Trophoblast cell (in vitro differentiated cells and primary cell): Measurements from ENCODE around the gene DNMT3L.

Source experiments
- DNase-seq, 2 donors: peaks; one replicate each; pipeline ENCODE4 v3.0.0-alpha.2; 2016
- H2AFZ ChIP-seq: 2 replicates; pipeline ENCODE4 v1.6.1; 2013; ENCODE audit warnings: low read length, moderate library complexity, mild to moderate bottlenecking; ENCODE audit not compliant: insufficient read depth, poor library complexity
- H2AK5ac ChIP-seq: 2 replicates; pipeline ENCODE4 v1.6.1; 2013; ENCODE audit warnings: mild to moderate bottlenecking, low read length
- H2BK120ac ChIP-seq: 2 replicates; pipeline ENCODE4 v1.6.1; 2013; ENCODE audit warnings: low read length, mild to moderate bottlenecking, moderate library complexity; ENCODE audit not compliant: insufficient read depth, poor library complexity
- H2BK12ac ChIP-seq: 2 replicates; pipeline ENCODE4 v1.6.1; 2013; ENCODE audit warnings: mild to moderate bottlenecking, low read length, moderate library complexity
- H2BK5ac ChIP-seq: 2 replicates; pipeline ENCODE4 v1.6.1; 2013; ENCODE audit warnings: low read length, low read depth, moderate library complexity, mild to moderate bottlenecking; ENCODE audit not compliant: poor library complexity
- H3K14ac ChIP-seq: 2 replicates; pipeline ENCODE4 v1.6.1; 2013; ENCODE audit warnings: mild to moderate bottlenecking, low read length
- H3K18ac ChIP-seq: 2 replicates; pipeline ENCODE4 v1.6.1; 2013; ENCODE audit warnings: mild to moderate bottlenecking, low read length
- H3K23ac ChIP-seq: 2 replicates; pipeline ENCODE4 v1.6.1; 2013; ENCODE audit warnings: low read length
- H3K27ac ChIP-seq: 2 replicates; pipeline ENCODE4 v1.5.1; 2013; ENCODE audit warnings: low read depth, mild to moderate bottlenecking, inconsistent platforms, low read length, moderate library complexity
- H3K27me3 ChIP-seq: 2 replicates; pipeline ENCODE4 v1.6.1; 2013; ENCODE audit warnings: inconsistent platforms, mild to moderate bottlenecking, low read length, moderate library complexity; ENCODE audit not compliant: insufficient read depth
- H3K36me3 ChIP-seq, 2 experiments: 1 replicate in 1 of 2; 2 replicates in 1 of 2; pipeline ENCODE4 v1.6.1; 2013; ENCODE audit warnings: low read length in 2 of 2, mild to moderate bottlenecking in 2 of 2, moderate library complexity in 1 of 2; ENCODE audit not compliant: insufficient read depth in 2 of 2, control insufficient read depth in 1 of 2
- H3K4ac ChIP-seq: 2 replicates; pipeline ENCODE4 v1.6.1; 2013; ENCODE audit warnings: low read depth, mild to moderate bottlenecking, low read length, moderate library complexity
- H3K4me1 ChIP-seq, 2 experiments: 1 replicate in 1 of 2; 2 replicates in 1 of 2; pipeline ENCODE4 v1.6.1; 2013; ENCODE audit warnings: low read length in 2 of 2, mild to moderate bottlenecking in 2 of 2, moderate library complexity in 1 of 2; ENCODE audit not compliant: insufficient read depth in 2 of 2, control insufficient read depth in 1 of 2
- H3K4me2 ChIP-seq: 2 replicates; pipeline ENCODE4 v1.6.1; 2013; ENCODE audit warnings: inconsistent platforms, mild to moderate bottlenecking, low read length, moderate library complexity
- H3K4me3 ChIP-seq: 2 replicates; pipeline ENCODE4 v1.5.1; 2013; ENCODE audit warnings: mild to moderate bottlenecking, low read depth, low read length, inconsistent platforms
- H3K79me1 ChIP-seq: one replicate; pipeline ENCODE4 v1.6.1; 2013; ENCODE audit warnings: low read length
- H3K79me2 ChIP-seq: 2 replicates; pipeline ENCODE4 v1.6.1; 2013; ENCODE audit warnings: low read length, mild to moderate bottlenecking; ENCODE audit not compliant: control insufficient read depth, insufficient read depth, poor library complexity
- H3K9ac ChIP-seq: 2 replicates; pipeline ENCODE4 v1.6.1; 2013; ENCODE audit warnings: mild to moderate bottlenecking, low read length
- H3K9me3 ChIP-seq: 2 replicates; pipeline ENCODE4 v1.6.1; 2013; ENCODE audit warnings: low read depth, mild to moderate bottlenecking, control low read depth, inconsistent platforms, low read length; ENCODE audit not compliant: insufficient read depth
- H4K12ac ChIP-seq: 2 replicates; pipeline ENCODE4 v1.6.1; 2013; ENCODE audit warnings: low read depth, mild to moderate bottlenecking, low read length, moderate library complexity
- H4K8ac ChIP-seq: 2 replicates; pipeline ENCODE4 v1.6.1; 2013; ENCODE audit warnings: low read depth, mild to moderate bottlenecking, low read length, moderate library complexity
- H4K91ac ChIP-seq: one replicate; pipeline ENCODE4 v1.6.1; 2013; ENCODE audit warnings: low read depth, mild to moderate bottlenecking, low read length, moderate library complexity
- WGBS: extraction: QIAGEN DNeasy Blood & Tissue Kit; methylation state at CpG from one replicate; pipeline ENCODE4 v1.1.7; 2013; ENCODE audit warnings: missing lambda C conversion rate; ENCODE audit not compliant: insufficient read length, insufficient coverage; ENCODE audit errors: extremely low coverage; 5-methylcytosine and 5-hydroxymethylcytosine counted together

The DNMT3L gene

DNA sequence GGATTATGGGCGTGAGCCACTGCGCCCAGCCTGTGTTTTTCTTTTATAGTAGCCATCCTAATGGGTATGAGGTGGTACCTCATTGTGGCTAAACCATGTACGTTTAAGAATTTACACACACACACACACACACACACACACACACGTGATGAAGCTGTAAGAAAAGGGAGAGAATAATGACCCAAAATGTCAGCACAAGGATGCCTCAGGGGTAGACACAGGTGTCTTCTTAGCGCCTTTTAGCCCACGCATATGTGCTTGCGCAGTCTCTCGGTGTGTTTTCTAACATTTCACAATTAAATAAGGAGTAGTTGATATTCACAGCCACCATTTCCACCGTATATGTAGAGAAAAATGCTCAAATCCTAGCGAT is 37.4 kb upstream of the DNMT3L start:
- H3K4me3 ChIP-seq, result peak overlapping the region; percentile 87
- no peak overlapping the region for H4K12ac ChIP-seq
- no peaks in the 10 kb centered on the region for H3K9me3 ChIP-seq
- H3K14ac ChIP-seq, result no peak overlapping the region
- H3K27ac ChIP-seq, result peak overlapping the region; percentile 60
- no peak overlapping the region for H2BK5ac ChIP-seq
- H2BK12ac ChIP-seq, result no peak overlapping the region
- peak overlapping the region; percentile 71 for H3K4me2 ChIP-seq
- H3K9ac ChIP-seq, result no peak overlapping the region
- H3K18ac ChIP-seq, result no peak overlapping the region
- H3K27me3 ChIP-seq, result no peaks in the 10 kb centered on the region
- peak overlapping the region; percentile 27 for H4K91ac ChIP-seq
- DNase-seq, result peak in 1 of 2 donors; percentile 34
- no peak overlapping the region for H2BK120ac ChIP-seq
- peaks cover 9% of the 10 kb centered on the region in 2 experiments for H3K4me1 ChIP-seq
- H2AK5ac ChIP-seq, result no peak overlapping the region
- H4K8ac ChIP-seq, result no peak overlapping the region
- H2AFZ ChIP-seq, result peak overlapping the region; percentile 97
- H3K23ac ChIP-seq, result no peak overlapping the region
- no peak overlapping the region for H3K4ac ChIP-seq
- no CpG with 5 or more reads among the region's 10 CpGs for WGBS
- no peaks in the 10 kb centered on the region for H3K36me3 ChIP-seq
- H3K79me2 ChIP-seq, result peaks cover 12% of the 10 kb centered on the region
- H3K79me1 ChIP-seq, result peaks cover 14% of the 10 kb centered on the region

GRCh38 chr21:44298301-44298700 is 36.6 kb upstream of the DNMT3L start:
- Histone ChIP-seq H2AK5ac (no peak overlapping the region), H3K9ac (no peak overlapping the region), H2BK5ac (no peak overlapping the region), H3K9me3 (no peaks in the 10 kb centered on the region), H3K27me3 (no peaks in the 10 kb centered on the region), H3K23ac (no peak overlapping the region), H3K4me1 (peaks cover 9% of the 10 kb centered on the region in 2 experiments), H3K4ac (no peak overlapping the region), H3K79me1 (peaks cover 14% of the 10 kb centered on the region), H2AFZ (no peak overlapping the region), H3K4me2 (no peak overlapping the region), H4K91ac (no peak overlapping the region), H4K12ac (no peak overlapping the region), H2BK12ac (no peak overlapping the region), H2BK120ac (no peak overlapping the region), H4K8ac (no peak overlapping the region), H3K79me2 (peaks cover 12% of the 10 kb centered on the region), H3K36me3 (no peaks in the 10 kb centered on the region), H3K18ac (no peak overlapping the region), H3K4me3 (no peak overlapping the region), H3K14ac (no peak overlapping the region), H3K27ac (no peak overlapping the region)
- DNase-seq, result peak; percentile 23 to 56
- no CpG with 5 or more reads among the region's 2 CpGs for WGBS

DNA sequence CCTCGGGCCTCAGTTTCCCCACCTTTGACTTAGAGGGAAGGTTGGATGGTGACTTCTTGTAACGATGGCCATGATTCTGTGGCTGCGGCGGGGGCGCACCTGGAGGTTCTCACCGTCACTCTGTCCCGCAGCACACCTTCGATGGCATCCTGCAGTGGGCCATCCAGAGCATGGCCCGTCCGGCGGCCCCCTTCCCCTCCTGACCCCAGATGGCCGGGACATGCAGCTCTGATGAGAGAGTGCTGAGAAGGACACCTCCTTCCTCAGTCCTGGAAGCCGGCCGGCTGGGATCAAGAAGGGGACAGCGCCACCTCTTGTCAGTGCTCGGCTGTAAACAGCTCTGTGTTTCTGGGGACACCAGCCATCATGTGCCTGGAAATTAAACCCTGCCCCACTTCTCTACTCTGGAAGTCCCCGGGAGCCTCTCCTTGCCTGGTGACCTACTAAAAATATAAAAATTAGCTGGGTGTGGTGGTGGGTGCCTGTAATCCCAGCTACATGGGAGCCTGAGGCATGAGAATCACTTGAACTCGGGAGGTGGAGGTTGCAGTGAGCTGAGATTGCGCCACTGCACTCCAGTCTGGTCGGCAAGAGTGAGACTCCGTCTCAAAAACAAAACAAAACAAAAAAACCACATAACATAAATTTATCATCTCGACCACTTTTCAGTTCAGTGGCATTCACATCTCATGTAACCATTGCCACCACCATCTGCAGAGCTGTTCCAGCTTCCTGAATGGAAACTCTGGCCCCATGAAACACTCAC is 36.0 kb upstream of the DNMT3L start:
- H3K4me2 ChIP-seq, result no peak overlapping the region
- H2BK12ac ChIP-seq, result no peak overlapping the region
- no peak overlapping the region for H2BK5ac ChIP-seq
- no peak overlapping the region for H3K4ac ChIP-seq
- DNase-seq, result peak; percentile 84 to 89
- no peak overlapping the region for H3K18ac ChIP-seq
- no peaks in the 10 kb centered on the region for H3K9me3 ChIP-seq
- H2AK5ac ChIP-seq, result no peak overlapping the region
- H2BK120ac ChIP-seq, result no peak overlapping the region
- no peak overlapping the region for H4K12ac ChIP-seq
- H3K79me2 ChIP-seq, result peaks cover 12% of the 10 kb centered on the region
- no peak overlapping the region for H3K23ac ChIP-seq
- no peak overlapping the region for H3K9ac ChIP-seq
- H2AFZ ChIP-seq, result no peak overlapping the region
- H3K4me3 ChIP-seq, result no peak overlapping the region
- H3K4me1 ChIP-seq, result peaks cover 9% of the 10 kb centered on the region in 2 experiments
- no CpG with 5 or more reads among the region's 22 CpGs for WGBS
- H3K27me3 ChIP-seq, result no peaks in the 10 kb centered on the region
- H3K79me1 ChIP-seq, result peaks cover 14% of the 10 kb centered on the region
- no peak overlapping the region for H4K91ac ChIP-seq
- no peak overlapping the region for H4K8ac ChIP-seq
- no peak overlapping the region for H3K27ac ChIP-seq
- H3K36me3 ChIP-seq, result no peaks in the 10 kb centered on the region
- H3K14ac ChIP-seq, result no peak overlapping the region

GRCh38 chr21:44296916-44297315 is 35.2 kb upstream of the DNMT3L start:
- Histone ChIP-seq H4K8ac (no peak overlapping the region), H3K4me2 (no peak overlapping the region), H3K27ac (no peak overlapping the region), H2BK12ac (no peak overlapping the region), H2AFZ (no peak overlapping the region), H3K18ac (no peak overlapping the region), H4K12ac (no peak overlapping the region), H3K9me3 (no peaks in the 10 kb centered on the region), H3K4me1 (peaks cover 9% of the 10 kb centered on the region in 2 experiments), H2AK5ac (no peak overlapping the region), H3K36me3 (no peaks in the 10 kb centered on the region), H3K79me1 (peaks cover 14% of the 10 kb centered on the region), H3K27me3 (no peaks in the 10 kb centered on the region), H3K4me3 (no peak overlapping the region), H3K79me2 (peaks cover 12% of the 10 kb centered on the region), H2BK120ac (no peak overlapping the region), H3K23ac (no peak overlapping the region), H3K14ac (no peak overlapping the region), H3K4ac (no peak overlapping the region), H4K91ac (no peak overlapping the region), H3K9ac (no peak overlapping the region), H2BK5ac (no peak overlapping the region)
- WGBS, result no CpG with 5 or more reads among the region's 13 CpGs
- DNase-seq, result no peak
